Medulla oblongata (tissue), 1 donor: Measurements from ENCODE around the gene TOR1B.
"Not testable (repeated sequence)": the region's sequence is repeated elsewhere in the genome, so short reads cannot be mapped to it uniquely, and the experiment has no call there.

Experiments used
- DNase-seq: peaks from one replicate; pipeline ENCODE4 v3.0.0-alpha.2; 2015; ENCODE audit errors: extremely low spot score

TOR1B gene, protein sequence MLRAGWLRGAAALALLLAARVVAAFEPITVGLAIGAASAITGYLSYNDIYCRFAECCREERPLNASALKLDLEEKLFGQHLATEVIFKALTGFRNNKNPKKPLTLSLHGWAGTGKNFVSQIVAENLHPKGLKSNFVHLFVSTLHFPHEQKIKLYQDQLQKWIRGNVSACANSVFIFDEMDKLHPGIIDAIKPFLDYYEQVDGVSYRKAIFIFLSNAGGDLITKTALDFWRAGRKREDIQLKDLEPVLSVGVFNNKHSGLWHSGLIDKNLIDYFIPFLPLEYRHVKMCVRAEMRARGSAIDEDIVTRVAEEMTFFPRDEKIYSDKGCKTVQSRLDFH

DNA sequence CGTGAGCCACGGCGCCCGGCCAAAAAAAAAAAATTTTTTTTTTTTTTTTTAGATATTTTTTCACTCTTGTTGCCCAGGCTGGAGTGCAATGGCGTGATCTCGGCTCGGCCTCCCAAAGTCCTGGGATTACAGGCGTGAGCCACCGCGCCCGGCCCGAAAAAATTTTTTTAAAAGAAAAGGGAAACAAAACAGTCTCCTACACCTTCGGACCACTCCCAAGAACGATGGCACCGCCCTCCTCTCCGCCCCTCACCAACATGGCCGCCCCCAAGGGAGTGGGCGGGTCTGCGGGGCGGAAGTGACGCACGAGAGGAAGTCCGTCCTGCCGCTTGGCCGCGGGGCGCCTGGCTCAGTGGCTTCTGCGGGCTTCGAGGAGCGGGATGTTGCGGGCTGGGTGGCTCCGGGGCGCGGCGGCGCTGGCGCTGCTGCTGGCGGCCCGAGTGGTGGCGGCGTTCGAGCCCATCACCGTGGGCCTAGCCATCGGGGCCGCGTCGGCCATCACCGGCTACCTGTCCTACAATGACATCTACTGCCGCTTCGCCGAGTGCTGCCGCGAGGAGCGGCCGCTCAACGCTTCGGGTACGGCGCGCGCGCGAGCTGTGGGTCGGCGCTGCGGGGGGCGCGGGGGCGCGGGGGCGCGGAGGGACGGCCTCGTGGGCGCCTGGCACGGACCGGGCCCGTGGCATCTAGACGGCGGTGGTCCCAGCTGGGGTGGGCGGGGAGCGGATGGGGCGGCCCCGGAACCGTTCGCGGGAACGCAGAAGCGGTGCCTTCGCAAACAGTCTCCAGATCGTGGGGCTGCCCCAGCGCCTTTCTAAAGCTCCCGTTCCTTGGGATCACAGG is at the start of gene TOR1B:
Gene TOR1B, plus strand, starts transcription at position 352 of the 843 bp plus-strand sequence. Its CDS starts 29 bp downstream, at position 381.
- DNase-seq = peak; percentile 96

DNA sequence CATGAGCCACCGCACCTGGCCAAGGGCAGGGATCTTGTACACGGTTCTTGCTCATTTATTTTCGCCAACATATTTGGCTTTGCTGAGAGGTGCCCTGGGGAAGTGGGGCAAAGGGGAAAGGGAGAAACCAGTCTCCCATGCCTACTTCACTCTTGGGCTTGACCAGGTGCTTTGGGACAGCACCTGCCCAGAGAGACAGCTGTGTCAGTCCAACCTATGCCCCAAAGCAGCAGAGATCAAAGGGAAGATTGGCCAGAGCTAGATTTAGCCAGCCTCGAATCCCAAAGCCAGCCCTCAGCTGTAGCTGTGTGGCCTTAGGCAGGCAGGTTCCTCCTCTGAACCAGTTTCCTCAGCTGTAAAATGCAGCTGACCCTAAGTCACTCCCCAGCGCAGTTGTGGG is 47.8 kb upstream of the TOR1B start:
- no peak for DNase-seq

DNA sequence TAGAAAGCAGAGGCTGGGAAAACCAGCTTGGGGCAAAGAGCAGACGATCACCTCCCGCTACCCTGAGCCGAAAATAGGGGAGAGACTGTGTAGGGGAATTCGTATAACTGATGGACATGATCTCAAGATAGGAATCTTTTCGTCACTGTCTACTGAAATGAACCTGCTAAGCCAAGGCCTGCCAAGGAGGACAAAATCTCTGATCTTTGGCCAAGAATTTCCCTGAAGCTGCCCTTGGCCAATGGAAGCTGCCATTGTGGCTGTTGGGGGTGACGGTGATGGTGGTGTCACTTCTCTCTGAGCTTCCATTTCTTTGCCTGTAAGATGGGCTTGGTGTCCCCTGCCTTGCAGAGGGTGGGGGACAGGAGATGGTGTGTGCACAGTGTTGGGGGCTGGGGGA is 46.8 kb upstream of the TOR1B start:
- DNase-seq = no peak

DNA sequence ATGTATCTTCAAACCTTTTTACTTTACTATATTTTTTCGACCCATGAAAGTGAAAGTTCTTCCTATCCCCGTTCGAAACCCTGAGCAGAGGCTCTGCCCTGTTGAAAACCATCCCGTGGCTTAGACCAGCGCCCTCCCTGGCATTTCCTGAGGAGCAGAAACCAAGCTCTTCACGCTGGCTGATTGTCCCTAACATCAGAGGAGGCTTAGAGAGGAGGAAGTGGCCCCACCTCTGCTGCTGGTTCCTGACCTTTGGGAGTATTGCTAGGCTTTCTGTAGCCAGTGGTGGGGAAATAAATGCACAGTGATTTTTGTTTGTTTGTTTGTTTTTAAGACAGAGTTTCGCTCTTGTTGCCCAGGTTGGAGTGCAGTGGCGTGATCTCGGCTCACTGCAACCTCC is 45.9 kb upstream of the TOR1B start:
- no peak for DNase-seq

GRCh38 chr9:129759319-129759718 is 43.7 kb upstream of the TOR1B start:
- no peak for DNase-seq

DNA sequence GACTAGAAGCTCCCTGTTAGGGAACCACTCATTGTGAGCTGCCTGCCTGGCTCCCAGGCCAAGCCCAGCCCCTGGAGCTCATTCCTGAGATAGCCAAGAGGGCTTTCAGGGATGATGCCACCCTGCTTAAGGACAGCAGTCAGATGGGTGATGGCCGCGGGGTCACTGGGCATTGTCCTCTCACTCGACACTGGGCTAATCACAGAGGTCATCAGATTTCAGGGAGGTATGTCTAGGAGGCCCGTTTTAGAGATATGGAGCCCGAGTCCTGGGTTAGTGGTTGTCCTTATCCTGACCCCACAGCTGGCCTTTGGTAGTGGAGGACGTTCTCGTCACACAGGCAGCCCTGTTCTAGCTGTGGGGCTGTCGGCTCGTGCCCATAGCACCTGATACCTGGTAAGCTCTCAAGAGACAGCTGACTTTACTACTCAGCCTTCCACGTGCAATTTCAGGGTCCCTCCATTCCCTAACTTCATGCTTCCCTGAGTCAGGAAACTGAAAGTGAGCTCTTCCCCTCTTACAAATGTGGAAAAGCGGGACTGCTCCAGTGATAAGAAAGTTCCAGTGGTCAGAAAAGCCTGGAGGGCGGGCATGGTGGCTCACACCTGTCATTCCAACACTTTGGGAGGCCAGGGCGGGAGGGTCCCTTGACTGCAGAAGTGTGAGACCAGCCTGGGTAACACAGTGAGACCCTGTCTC is 43.0 kb upstream of the TOR1B start:
- no peak for DNase-seq

DNA sequence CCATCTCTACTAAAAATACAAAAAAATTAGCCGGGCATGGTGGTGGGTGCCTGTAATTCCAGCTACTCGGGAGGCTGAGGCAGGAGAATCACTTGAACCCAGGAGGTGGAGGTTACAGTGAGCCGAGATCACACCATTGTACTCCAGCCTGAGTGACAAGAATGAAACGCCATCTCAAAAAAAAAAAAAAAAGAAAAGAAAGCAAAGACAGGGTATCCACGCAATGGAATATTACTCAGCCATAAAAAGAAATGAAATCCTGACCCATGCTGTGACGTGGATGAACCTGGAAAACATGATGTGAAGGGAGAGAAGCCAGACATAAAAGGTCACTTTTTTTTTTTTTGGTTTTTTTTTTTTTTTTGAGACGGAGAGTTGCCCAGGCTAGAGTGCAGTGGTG is 42.2 kb upstream of the TOR1B start:
- DNase-seq = not testable (repeated sequence)

DNA sequence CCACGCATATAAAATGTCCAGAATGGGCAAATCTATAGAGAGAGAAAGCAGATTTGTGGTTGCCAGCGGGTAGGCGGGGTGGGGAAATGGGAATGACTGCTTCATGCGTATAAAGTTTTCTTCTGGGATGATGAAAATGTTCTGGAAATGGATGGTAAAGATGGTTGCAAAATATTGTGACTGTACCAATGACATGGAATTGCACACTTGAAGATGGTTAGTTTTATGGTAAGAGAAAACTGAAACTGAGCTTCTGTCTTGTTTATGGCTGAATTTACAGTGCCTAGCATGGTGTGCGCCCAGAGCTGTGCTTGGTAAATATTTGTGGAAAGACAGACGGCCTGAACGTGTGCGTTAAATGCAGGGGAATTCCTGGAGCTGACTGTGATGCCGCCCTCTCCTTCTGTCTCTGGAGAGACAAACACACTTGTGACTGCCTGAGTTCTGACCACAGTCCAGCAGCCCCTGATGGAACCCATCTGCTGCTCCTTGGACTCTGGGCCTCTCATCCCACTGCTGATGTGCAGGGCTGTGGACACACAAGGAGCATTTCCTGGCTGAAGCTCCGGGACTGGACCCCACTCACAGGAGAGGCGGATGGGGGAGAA is 41.6 kb upstream of the TOR1B start:
- no peak for DNase-seq

GRCh38 chr9:129761901-129762369 is 41.0 kb upstream of the TOR1B start:
- no peak for DNase-seq

- DNase-seq = not testable (repeated sequence)
Observed at GRCh38 chr9:129762370-129762984, 40.5 kb upstream of the TOR1B start.

DNA sequence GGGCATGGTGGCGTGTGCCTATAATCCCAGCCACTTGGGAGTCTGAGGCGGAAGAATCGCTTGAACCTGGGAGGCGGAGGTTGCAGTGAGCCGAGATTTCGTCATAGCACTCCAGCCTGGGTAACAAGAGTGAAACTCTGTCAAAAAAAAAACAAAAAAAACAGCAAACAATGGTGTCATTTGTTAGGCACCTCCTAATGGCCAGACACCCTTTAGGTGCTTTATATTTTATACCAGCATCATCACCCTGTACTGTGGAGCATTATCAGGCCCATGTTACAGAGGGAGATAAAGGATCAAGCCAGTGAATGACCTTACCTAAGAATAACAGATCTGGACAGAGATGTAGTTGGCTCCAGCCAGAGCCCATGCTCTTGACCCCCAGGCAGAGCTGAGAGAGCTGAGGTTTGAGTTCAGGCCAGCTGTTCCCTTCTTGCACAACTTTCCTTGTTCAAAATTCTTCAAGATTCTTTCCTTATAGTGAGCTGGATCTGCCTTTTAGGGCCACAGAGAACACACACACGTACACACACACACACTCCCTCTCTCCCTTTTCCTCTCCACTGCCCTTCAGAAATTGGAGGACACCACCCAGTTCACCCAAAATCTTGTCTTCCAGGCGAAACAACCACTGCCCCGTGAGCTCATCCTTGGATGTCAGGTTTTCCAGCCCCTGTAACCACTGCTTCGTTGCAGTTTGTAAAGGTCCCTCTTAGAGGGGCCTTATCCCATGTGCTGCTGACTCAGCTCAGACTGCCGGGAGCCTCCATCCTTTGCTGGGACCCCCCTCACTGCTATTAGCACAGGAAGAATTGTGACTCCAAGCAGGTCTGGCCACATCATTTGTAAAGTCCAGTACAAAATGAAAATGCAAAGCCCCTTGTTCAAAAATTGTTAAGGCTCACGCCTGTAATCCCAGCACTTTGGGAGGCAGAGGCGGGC is 39.7 kb upstream of the TOR1B start:
- no peak for DNase-seq

DNA sequence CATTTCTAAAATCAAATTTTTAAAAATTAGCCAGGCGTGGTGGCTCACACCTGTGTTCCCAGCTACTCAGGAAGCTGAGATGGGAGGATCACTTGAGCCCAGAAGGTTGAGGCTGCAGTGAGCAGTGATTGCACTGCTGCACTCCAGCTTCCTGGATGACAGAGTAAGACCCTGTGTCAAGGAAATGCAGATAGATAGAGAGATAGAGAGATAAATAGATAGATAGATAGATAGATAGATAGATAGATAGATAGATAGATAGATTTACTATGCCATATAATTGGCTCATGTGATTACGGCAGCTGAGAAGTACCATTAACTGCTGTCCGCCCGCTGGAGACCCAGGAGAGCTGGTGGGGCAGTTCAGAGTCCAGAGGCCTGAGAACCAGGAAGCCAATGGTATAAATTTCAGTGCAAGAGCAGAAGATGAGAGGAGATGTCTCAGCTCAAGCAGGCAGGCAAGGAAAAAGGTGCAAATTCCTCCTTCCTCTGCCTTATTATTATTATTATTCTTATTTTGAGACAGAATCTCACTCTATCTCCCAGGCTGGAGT is 37.1 kb upstream of the TOR1B start:
- no peak for DNase-seq

DNA sequence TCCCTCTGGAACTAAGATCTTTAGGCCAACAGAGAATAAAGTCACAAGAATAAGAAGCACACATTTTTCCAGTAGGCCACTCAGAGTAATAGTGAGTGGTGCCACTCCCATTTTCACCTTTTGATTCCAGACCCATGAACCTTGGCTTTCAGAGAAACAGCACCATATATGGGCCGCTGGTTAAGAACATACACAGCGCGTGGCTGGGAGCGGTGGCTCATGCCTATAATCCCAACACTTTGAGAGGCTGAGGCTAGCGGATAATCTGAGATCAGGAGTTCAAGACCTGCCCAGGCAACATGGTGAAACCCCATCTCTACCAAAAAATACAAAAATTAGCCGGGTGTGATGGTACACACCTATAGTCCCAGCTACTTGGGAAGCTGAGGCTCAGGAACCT is 34.5 kb upstream of the TOR1B start:
- DNase-seq = no peak

- DNase-seq = no peak
Observed at GRCh38 chr9:129769669-129770068, 33.3 kb upstream of the TOR1B start.

GRCh38 chr9:129770741-129771140 is 32.2 kb upstream of the TOR1B start:
- no peak for DNase-seq

DNA sequence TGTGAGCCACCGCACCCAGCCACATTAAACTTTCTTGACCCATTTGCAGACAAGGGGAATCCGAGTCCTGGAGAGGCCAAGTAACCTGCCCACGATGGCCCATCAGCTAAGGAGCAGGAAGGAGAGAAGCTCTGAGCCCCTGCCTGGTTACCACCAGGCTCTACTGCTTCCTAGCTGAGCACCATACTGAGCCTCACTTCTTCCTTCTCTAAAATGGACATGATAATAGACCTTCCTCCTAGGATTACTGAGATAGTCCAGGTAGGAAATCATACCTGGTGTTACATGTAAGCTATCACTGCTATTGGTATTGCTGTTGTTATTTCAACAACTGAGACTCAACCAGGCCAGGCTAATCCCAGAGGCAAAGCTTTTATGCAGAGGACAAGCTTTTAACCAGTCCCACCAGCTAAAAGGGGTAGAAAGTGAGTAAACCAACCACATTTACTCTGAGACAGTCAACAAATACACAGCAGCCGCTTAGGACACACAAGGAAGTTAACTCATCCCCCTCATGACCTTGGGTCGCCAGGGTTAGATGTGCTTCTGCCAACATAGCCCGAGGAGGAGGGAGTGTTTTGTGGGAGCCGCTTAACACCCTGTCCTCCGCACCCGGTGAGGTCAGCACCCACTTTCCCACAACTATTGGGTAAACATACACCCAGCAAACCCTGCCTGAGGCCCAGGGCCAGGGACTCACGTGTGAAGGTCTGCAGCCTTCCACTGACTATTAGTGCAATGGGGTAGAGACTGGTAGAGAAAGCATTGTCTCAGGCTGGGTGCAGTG is 29.5 kb upstream of the TOR1B start:
- no peak for DNase-seq

GRCh38 chr9:129774791-129775447 is 28.1 kb upstream of the TOR1B start:
- DNase-seq = no peak

- DNase-seq = no peak
Observed at GRCh38 chr9:129775448-129775798, 27.6 kb upstream of the TOR1B start.

GRCh38 chr9:129776096-129776495 is 26.9 kb upstream of the TOR1B start:
- DNase-seq = not testable (repeated sequence)
